ENCODE measurements around the gene HTRA3. TPM values are rescaled to one million over a fixed set of nuclear protein-coding genes. Genes with fewer than 3 reads are reported as not detected.

Gene HTRA3
- total RNA-seq, 1 donor from 2014 or later = 35.2 TPM

DNA sequence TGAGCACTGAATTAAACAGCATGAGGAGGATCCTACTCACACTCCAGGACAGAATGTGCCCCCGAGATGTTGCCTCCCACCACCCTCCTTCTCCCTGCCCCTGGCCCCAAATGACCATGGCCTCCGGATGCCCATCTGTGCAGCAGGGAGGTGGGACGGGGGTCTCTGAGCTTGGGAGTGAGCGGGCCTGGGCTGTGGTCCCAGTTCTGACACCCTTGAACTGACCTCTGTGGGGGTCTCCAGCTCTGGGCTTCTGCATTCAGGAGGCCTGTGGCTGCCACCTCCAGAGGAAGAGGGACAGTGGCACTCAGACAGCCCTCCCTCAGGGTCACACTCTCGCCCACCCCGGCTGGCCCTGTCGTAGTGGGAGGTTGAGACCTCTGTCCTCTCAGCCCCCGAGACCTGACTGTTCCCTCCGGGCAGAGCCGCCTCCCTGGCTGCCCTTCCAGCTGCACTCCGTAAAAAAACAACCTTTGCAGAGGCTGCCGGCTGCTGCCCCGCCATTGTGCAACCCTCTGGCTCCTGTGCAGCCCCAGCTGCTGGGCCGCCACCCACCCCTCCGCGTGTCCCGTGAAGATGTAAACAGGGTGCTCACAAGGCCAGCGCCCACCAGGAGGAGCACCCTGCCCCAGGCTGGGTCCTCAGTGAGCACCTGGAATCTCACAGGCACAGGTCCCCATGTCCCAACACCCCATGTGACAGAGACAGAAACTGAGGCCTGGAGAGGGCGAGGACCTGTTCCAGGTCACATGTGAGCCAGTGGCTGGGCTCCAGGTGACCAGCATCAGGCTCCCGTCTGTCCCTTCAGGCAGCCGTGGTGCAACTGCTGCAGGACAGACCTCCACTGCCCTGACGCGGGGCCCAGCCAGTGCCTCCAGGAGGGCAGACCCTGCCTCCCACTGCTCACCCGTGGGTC is 39.6 kb downstream of the HTRA3 start:
- DNase-seq = no peak

DNA sequence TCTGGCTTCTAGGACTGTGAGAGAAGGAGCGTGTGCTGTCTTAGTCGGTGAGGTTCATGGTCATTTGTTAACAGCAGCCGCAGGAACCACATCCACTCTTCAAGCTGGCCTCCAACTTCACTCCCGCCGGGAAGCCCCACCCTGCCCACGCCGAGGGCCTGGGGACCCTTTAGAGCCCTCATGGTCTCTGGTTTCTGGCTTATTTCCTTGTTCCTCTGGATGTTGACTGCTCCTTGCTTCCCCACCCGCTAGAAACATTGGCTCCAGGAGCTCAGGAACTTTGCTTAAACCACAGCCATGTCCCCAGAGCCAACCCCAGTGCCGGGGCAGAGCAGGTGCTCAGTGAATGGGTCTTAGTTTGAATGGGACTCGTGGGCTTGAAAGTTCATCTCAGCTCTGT is 40.8 kb downstream of the HTRA3 start:
- DNase-seq = no peak

DNA sequence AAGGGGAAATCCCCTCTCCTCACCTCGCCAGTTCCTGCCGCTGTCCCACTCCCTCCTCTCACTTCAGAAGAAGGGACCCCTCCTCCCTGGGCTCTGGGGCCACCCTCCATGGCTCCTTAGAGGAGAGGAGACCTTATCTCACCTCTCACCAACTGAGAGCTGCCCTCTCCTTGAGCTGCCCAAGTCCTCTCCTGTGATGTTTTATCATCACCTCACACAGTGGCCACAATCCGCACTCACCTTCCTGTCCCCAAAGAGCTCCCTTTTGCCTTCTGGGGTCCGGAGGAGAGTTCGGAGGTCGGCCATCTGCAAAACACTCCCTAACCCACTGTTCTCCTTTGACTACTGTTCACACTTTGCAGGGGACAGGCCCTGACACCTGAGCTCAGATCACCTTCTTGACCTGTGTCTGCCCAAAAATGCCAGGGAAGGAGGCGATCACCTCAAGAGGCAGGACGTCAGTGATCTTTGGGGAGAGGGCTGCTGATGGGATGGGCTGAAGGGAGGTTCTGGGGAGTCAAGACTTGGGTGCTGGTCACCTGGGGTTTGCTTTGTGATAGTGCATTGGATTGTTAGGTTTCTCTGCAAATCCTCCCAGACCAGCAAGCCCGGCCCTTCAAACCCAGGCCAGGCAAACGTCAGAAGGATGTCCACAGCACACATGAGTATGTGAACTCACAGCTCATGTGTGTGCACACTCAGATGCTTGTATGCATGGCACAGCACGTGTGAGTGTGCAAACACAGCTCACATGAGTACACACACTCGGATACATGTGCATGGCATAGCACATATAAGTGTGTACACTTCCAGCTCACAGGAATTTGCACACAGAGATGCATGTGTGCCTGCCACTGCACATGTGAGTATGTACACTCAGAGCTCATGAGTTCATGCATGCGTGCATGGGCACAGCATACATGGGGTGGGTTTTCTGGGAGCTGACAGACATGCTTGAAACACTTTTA is 41.8 kb downstream of the HTRA3 start:
- no peak for DNase-seq

DNA sequence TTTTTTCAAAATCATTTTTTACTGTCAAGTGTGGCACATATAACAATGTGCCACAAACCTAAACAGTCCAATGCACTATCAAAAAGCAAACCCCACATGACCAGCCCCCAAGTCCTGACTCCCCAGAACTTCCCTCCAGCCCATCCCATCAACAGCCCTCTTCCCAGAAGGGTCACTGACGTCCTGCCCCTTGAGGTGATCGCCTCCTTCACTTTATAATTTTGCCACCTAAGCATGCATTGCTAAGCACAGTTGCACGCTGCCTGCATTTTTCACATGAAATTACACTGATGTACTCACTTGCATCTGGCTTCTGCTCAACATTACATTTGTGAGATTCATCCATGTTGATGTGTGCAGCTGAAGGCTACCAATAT is 42.5 kb downstream of the HTRA3 start:
- DNase-seq = no peak

DNA sequence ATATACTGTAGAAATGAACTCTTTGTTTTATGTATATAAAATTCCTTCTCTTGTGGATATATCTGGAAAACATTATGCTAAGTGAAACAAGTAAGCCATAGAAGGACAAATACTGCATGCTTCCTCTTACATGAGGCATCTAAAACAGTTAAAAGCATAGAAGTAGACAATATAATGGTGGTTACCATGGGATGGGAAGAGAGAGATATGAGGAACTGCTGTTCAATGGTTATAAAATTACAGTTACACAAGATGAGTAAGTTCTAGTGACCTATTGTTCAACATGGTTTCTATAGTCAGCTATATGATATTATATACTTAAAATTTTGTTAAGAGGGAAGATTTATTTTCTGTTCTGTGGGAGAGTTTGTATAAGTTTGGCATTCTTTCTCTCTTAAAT is 43.4 kb downstream of the HTRA3 start:
- no peak for DNase-seq

DNA sequence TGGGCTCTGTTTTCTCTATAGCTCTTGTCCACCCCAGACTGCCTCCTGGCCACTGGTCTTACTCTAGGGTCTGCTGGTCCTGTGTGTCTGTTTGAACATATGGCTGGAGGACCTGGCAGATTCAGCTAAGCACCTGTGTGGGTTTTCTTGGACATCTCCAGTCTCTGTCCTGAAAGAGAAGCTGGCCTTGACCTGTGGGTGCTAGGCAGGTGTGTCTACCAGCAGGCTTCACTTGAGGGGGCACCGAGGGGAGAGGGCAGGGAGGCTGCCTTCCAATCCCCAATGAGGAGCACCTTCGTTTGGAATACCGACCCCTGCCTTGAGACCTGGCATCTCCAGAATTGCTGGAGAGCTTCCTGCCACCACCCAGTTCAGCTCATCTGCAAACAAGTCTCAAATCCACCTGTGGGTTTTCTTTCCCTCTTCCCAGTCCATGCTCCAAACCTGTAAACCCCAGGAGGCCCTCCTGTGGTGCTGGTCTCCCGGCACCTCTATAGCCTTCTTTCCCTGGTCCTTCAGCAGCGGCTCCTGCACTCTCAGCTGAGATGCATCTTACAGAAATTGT is 45.2 kb downstream of the HTRA3 start:
- no peak for DNase-seq

DNA sequence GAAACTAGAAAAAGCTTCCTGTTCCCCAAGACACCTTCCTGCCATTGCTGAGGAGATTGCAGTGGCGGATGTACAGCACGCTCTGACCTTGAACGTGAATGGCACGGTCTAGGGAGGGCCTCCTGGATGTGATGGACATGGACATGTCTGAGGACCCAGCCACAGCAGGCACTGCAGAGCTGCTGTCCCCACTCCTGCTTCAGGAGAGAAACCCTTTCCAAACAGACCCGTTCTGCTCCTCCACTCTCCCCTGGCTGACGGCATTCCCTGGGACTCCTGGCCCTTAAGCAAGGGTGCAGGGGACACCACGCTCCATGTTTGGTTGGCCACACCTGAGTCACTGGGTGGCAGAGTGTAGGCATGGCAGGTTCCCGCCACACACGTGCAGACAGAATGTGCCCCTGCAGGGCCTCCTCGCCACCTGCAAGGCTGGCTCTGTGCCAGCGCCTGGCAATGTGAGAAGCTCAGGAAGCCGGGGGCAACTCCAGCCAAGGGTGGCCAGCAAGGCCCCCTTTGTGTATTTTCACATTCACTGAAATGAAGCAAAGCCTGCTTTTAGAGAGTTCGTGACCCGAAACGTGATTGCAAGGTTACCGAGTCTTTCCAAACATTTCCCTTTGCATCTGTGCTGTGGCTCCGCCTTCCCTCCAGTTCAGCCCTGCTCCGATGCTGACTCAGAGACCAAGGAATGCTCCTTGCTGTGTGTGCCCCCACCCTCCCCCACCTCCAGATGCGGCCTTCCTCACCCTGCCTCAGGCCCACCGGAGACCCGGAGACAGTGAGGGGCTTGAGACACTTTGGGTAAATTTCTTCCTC is 46.1 kb downstream of the HTRA3 start:
- peak; percentile 67 for DNase-seq

DNA sequence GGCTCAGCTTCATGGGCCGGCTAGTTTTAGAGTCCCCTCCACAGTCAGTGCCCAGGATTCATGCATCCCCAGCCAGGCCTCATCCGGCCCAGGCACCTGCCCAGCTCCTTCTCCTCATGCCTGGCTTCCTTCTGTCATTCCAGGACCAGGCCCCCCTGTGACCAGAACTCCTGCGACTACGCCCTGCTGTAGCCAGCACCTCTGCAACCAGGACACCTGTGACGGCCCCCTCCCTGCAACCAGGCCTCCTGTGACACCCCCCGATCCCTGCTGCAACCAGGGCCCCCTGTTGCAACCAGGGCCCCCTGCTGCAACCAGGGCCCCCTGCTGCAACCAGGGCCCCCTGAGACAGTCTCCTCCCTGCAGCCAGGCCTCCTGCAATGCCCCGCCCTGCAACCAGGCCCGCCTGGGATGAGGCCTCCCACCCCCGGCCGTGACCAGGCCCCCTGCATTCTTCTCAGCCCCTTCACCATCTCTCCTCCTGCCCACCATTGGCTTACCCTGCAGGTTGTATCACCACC is 46.8 kb downstream of the HTRA3 start:
- DNase-seq = no peak

DNA sequence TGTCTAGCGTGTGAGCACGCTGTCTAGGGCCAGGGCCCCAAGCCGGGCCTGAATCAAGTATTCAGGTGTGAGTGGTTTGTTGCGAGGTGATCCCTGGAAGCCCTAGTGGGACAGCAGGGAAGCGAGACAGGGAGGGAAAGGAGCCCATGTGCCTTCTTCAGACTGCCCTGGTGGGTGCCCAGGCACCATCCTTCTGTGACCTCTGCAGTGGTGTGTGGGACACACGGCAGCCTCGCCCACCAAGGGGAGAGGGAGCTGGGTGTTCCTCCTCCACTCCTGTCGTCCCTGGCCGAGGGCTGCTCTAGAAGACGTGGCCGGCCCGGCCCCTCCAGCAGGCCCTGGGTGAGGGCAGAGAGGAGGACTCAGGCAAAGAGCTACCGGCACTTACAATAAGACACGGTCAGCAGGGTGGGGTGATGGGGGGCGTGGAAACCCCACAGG is 47.4 kb downstream of the HTRA3 start:
- no peak for DNase-seq

DNA sequence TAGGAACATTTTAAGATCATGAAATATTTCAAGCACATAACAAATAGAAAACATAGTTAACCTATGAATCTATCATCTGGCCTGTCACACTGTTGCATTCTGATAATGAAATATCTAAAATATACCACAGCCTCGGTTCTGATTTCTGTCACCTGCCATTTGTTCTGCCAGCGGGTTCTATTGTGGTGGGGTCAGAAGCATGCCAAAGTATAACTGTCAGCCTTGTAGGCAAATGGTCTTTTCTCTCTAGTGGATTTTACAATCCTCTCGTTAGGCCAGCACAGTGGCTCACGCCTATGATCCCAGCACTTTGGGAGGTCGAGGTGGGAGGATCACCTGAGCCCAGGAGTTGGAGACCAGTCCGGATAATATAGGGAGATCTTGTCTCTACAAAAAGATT is 47.9 kb downstream of the HTRA3 start:
- DNase-seq = no peak

DNA sequence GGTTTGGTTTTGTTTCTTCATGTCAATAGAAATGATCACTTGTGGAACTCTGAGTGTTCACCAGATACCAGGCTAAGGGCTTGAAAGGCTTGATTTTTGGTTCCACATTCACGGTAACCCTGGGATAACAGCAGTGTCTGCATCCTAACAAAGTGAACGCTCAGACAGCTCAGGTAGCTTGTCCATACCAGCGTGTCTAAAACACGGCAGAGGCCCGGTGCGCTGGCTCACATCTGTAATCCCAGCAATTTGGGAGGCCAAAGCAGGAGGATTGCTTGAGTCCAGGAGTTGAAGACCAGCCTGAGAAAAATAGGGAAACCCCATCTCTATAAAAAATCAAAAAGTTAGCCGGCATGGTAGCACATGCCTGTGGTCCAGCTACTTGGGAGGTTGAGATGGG is 49.0 kb downstream of the HTRA3 start:
- DNase-seq = no peak

DNA sequence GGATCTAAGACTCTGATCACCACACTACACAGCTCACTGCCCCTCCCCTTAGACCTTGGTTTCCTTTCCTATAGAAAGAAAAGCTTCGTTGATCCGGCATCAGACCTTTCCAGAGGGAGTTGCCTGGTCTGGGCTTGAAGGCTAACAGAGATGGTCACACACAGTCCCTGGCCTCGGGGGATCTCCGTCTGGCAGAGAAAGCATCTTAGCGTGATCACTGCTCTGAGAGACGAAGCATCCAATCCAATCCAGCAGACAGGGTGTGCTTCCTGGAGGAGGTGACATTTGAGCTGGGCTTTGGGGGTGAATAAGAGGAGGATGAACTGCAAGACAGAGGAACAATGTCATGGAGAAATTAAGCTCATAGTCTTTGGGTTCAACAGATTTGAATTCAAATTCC is 49.5 kb downstream of the HTRA3 start:
- DNase-seq = no peak

DNA sequence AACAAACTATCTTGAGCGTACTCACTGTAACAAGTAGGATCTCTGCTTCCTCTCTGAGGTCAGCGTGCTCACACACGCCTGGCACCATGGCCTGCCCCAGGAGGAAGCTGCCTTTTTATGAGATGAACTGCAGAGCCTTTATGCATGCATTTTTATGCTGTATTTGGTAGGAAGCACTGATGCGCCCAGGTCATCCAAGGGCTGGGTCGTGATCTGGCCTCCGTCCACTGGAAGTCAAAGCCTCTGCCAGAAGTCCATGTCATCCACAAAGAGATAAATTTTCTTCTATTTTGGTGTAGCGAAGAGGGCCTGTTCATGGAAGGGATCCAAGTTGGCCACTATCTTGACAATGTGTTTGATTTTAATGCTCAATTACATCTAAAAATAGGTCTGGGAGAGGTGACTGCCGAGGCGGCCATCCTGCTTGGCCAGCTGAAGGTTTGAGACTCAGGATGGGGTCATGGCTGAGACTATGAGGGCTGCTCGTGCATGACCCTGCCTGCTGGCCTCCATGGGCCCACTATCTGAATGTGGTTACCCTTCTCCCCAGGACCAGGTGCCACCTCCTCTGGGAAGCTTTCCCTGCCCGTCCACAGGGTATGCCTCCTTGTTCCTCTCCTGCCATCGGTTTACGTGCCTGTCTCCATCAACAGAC is 50.3 kb downstream of the HTRA3 start:
- no peak for DNase-seq

DNA sequence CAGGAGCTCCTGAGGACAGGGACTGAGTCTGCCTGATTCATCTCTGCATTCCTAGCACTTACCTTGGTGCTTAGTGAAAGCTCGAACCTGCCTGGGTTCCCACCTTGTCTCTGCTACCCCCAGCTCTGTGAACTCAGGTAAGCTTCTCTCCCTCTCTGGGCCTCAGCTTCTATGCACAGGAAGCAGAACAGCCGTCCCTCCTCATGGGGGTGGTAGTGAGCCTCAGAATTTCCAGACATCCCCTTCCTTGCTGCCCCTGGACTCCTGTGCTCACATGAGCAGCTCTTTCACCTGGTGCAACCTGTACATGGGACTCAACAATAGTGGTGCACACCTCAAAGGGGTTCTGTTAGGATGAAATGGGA is 50.8 kb downstream of the HTRA3 start:
- DNase-seq = no peak

DNA sequence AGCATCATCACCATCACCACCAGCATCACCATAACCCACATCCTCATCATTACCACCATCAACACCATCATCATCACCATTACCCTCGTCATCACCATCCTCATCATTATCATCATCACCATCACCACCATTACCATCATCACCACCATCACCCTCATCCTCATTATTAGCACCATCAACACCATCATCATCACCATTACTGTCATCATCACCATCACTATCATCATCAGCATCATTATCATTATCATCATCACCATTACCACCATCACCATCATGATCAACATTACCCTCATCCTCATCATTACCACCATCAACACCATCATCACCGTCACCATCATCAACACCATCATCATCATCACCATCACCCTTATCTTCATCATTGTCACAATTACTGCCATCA is 51.7 kb downstream of the HTRA3 start:
- DNase-seq = no peak

DNA sequence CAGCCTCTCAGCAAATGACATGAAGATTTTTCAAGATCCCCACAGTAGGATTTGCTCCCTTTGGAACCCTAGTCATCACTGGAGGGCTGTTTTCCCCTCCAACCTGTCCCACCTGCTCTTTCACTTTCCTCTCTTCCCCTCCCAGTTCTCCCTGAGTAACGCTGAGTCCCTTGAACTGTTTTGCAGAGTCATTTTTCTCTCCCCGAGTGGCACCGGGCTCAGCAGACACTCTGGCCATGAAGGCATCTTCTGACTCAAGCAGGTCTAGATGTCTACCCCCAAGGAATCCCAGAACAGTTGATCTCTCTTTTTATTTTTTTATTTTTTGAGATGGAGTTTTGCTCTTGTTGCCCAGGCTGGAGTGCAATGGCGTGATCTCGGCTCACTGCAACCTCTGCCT is 52.2 kb downstream of the HTRA3 start:
- no peak for DNase-seq

DNA sequence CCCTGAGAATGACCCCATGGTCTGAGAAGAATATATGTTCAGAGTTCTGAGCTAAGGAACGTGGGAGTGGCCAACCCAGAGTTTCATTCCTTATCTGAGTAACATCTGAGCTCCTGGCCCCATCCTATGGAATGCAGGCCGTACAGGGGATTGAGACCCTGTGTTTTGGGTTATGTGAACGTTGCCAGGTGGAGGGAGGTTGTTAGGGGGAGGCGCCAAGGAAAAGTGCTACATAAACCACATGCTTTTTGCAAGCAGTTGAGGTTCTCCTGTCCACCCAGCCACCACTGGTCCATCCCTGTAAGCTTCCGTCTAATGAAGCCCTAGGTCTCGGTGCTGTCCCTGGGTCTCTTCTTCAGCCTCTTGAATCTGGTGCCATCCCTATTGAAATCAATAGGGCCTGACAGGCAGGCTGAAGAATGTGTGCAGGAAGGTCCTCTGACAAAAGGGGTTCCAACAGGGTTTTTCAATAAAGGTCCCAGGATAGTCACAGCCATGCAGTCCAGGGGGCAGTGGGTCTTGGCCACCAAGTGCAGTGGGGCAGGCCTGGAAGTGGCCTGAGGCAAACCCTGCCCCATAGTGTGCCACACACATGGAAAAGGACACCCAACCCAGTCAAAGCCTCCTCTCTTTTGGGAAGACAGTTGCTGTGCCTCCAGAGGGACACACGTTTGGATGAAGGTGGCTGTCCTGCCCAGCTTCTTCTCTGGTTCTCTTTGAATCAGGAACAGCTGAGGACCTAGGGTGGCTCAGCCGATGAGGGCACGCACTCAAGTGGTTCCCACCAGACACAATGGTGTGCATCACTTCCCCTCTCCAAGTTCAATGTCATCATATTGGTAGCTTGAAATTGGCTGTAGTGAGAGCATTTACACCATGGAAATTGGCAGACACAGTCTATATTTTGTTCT is 53.5 kb downstream of the HTRA3 start:
- DNase-seq = no peak

DNA sequence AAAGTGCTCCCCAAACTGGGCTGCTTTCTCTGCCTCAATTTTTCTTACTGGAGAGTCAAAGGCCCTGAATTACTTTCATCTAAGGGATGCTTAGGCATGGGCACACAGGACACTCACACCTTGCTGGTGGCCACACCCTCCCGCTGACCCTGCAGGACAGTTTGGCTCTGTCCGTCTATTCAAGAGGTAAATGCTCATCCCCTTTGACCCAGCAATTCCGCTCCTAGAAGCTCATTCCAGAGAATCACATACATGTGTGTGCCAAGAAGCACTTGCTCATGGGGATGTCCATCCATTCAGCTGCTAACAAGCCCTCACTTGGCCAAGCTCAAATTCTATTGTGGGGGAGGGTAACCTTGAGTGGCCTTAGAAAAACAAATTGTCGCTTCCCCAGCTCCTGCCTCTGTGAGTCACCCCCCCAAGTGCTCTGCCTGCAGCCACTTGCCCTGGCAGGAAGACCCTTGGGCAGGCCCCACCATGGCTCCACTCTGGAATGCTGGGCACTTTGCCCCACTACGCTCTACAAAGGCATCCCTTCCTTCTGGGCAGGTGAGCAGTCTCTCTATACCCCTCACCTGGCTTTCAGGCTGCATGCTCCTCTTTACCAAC is 54.5 kb downstream of the HTRA3 start:
- no peak for DNase-seq

DNA sequence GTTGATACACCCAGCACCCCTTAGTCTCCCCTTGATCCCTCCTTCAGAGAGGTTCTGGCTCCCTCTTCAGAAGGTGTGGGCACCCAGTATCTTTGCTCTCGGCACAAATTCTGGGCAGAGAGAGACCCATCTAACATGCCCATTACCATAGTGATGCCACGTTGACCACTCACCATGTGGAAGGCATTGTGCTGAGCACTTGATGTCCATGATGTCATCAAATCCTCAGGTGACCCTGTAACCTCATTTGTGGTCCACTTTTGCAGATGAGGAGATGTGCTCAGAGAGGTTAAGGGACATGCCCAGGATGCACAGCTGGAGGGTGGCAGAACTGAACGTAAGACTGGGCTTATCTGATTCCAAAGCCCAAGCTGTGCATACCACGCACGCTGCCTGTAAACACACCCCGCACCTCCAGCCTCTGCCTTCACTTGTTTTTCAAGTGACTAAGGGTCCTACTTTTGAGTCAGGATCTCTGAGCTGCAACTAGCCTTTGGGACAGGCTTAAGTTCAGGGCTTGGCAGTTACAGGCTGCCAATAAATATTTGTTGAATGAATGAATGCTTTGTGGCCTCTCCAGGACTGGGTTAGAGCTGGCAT is 55.2 kb downstream of the HTRA3 start:
- DNase-seq = no peak
